Suprapubic skin (tissue), 4 donors: ENCODE results near the gene MICALL2. TPM values are rescaled to one million over a fixed set of nuclear protein-coding genes. Genes with fewer than 3 reads are reported as not detected.

ENCODE experiments used
- DNase-seq, 2 donors: peaks; one replicate each; pipeline ENCODE4 v3.0.0-alpha.2; 2019; ENCODE audit warnings: low spot score in 2 of 2
- H3K27ac ChIP-seq: fragments of 200-600 bp; sonication (generic); one replicate; pipeline ENCODE4 v1.5.1; 2019
- H3K27me3 ChIP-seq: fragments of 200-600 bp; sonication (generic); one replicate; pipeline ENCODE4 v1.5.1; 2019
- H3K36me3 ChIP-seq: fragments of 200-600 bp; sonication (generic); one replicate; pipeline ENCODE4 v1.5.1; 2019
- H3K4me1 ChIP-seq: fragments of 200-600 bp; sonication (generic); one replicate; pipeline ENCODE4 v1.5.1; 2019
- H3K4me3 ChIP-seq: fragments of 200-600 bp; sonication (generic); one replicate; pipeline ENCODE4 v1.5.1; 2019; ENCODE audit warnings: mild to moderate bottlenecking
- H3K9me3 ChIP-seq: fragments of 200-600 bp; sonication (generic); one replicate; pipeline ENCODE4 v1.5.1; 2019
- CTCF ChIP-seq, 2 donors: fragments of 200-600 bp in 1 of 2; fragments of 450-650 bp in 1 of 2; sonication (generic) in 1 of 2; IDR thresholded peaks; one replicate each; pipeline ENCODE4 v1.5.1; 2016 to 2019; ENCODE audit warnings: antibody characterized with exemption in 2 of 2, mild to moderate bottlenecking in 1 of 2, moderate library complexity in 1 of 2
- EP300 ChIP-seq: sonication (generic); formaldehyde crosslinking; IDR thresholded peaks from one replicate; pipeline ENCODE4 v1.6.1; 2017; ENCODE audit warnings: antibody characterized with exemption
- POLR2A ChIP-seq, 2 donors: fragments of 450-650 bp; IDR thresholded peaks; one replicate each; pipeline ENCODE4 v1.6.1; 2017; ENCODE audit warnings: antibody characterized with exemption in 2 of 2, mild to moderate bottlenecking in 2 of 2, moderate library complexity in 2 of 2
- POLR2AphosphoS5 ChIP-seq, 3 donors: sonication (generic); formaldehyde crosslinking; IDR thresholded peaks; one replicate each; pipeline ENCODE4 v1.6.1; 2017; ENCODE audit warnings: antibody characterized with exemption in 3 of 3
- WGBS: methylation state at CpG from one replicate; pipeline ENCODE4 v1.1.5; 2018; 5-methylcytosine and 5-hydroxymethylcytosine counted together
- total RNA-seq, 4 donors: library from RNA; depleted of rRNA; stranded (reverse); fragments of >200 nt; gene quantifications; one replicate each; pipeline ENCODE4 v1.1.0, GENCODE V29; 2016

Gene MICALL2
- total RNA-seq, 4 donors from 2014 or later = 15.7 to 23.5 (median 16.9) TPM

- no peaks in the 10 kb centered on the region for H3K9me3 ChIP-seq
- 80% methylated on average over 2 of the region's 4 CpGs for WGBS
- TF ChIP-seq CTCF (IDR thresholded peaks at IDR 0.05) (no peak), POLR2AphosphoS5 (IDR thresholded peaks at IDR 0.05) (no peak), EP300 (no peak), POLR2A (IDR thresholded peaks at IDR 0.05) (no peak)
- DNase-seq = no peak
- peaks cover 83% of the 10 kb centered on the region for H3K27me3 ChIP-seq
- no peak overlapping the region for H3K27ac ChIP-seq
- no peaks in the 10 kb centered on the region for H3K4me1 ChIP-seq
- no peak overlapping the region for H3K4me3 ChIP-seq
- no peaks in the 10 kb centered on the region for H3K36me3 ChIP-seq
These were observed 66.7 kb downstream of the MICALL2 start for GRCh38 chr7:1392556-1392955.

GRCh38 chr7:1391449-1391848 lies 67.8 kb downstream of the MICALL2 start:
- H3K27ac ChIP-seq = no peak overlapping the region
- no peaks in the 10 kb centered on the region for H3K4me1 ChIP-seq
- H3K36me3 ChIP-seq = no peaks in the 10 kb centered on the region
- no peaks in the 10 kb centered on the region for H3K9me3 ChIP-seq
- no peak for DNase-seq
- TF ChIP-seq EP300 (no peak), POLR2A (IDR thresholded peaks at IDR 0.05) (no peak), CTCF (IDR thresholded peaks at IDR 0.05) (no peak), POLR2AphosphoS5 (IDR thresholded peaks at IDR 0.05) (no peak)
- peaks cover 92% of the 10 kb centered on the region for H3K27me3 ChIP-seq
- no peak overlapping the region for H3K4me3 ChIP-seq
- 89% methylated on average over 4 of the region's 4 CpGs for WGBS

- H3K27ac ChIP-seq = no peak overlapping the region
- TF ChIP-seq EP300 (no peak), CTCF (IDR thresholded peaks at IDR 0.05) (no peak), POLR2A (IDR thresholded peaks at IDR 0.05) (no peak), POLR2AphosphoS5 (IDR thresholded peaks at IDR 0.05) (no peak)
- no peaks in the 10 kb centered on the region for H3K9me3 ChIP-seq
- DNase-seq = no peak
- no peaks in the 10 kb centered on the region for H3K4me1 ChIP-seq
- H3K4me3 ChIP-seq = no peak overlapping the region
- H3K27me3 ChIP-seq = peaks cover 95% of the 10 kb centered on the region
- H3K36me3 ChIP-seq = no peaks in the 10 kb centered on the region
- WGBS = 60% methylated on average over 19 of the region's 29 CpGs
These were observed 70.5 kb downstream of the MICALL2 start for GRCh38 chr7:1388703-1389335.

- 77% methylated on average over 16 of the region's 19 CpGs for WGBS
- peaks cover 95% of the 10 kb centered on the region for H3K27me3 ChIP-seq
- no peaks in the 10 kb centered on the region for H3K4me1 ChIP-seq
- H3K9me3 ChIP-seq = no peaks in the 10 kb centered on the region
- H3K27ac ChIP-seq = no peak overlapping the region
- no peaks in the 10 kb centered on the region for H3K36me3 ChIP-seq
- TF ChIP-seq POLR2A (IDR thresholded peaks at IDR 0.05) = no peak
- TF ChIP-seq CTCF (IDR thresholded peaks at IDR 0.05) = no peak
- TF ChIP-seq EP300 = no peak
- no peak overlapping the region for H3K4me3 ChIP-seq
- no peak for DNase-seq
These were observed 71.1 kb downstream of the MICALL2 start for GRCh38 chr7:1388021-1388702.

GRCh38 chr7:1387261-1387660 lies 72.0 kb downstream of the MICALL2 start:
- WGBS = 80% methylated on average over 17 of the region's 18 CpGs
- no peak for DNase-seq
- Histone ChIP-seq H3K4me1 (no peaks in the 10 kb centered on the region), H3K4me3 (no peak overlapping the region), H3K27me3 (peaks cover 97% of the 10 kb centered on the region), H3K36me3 (no peaks in the 10 kb centered on the region), H3K9me3 (no peaks in the 10 kb centered on the region), H3K27ac (no peak overlapping the region)
- TF ChIP-seq CTCF (IDR thresholded peaks at IDR 0.05) = no peak
- TF ChIP-seq POLR2AphosphoS5 (IDR thresholded peaks at IDR 0.05) = no peak
- no peak for TF ChIP-seq EP300
